Caco-2 (cell line): ENCODE data around the gene FAM181A. TPM values are rescaled to one million over a fixed set of nuclear protein-coding genes. Genes with fewer than 3 reads are reported as not detected.

Experiments used
- Bru-seq: library from RNA; stranded (reverse); fragments of 400-500 nt; gene quantifications from one replicate; lab custom pipeline; 2021; lab: Mats Ljungman, UMichigan
- BruChase-seq, 2 experiments: library from RNA; stranded (reverse); fragments of 400-500 nt; gene quantifications; one replicate each; lab custom pipeline; 2021; lab: Mats Ljungman, UMichigan
- BruUV-seq: library from RNA; stranded (reverse); fragments of 400-500 nt; replicated peaks from 2 replicates; lab custom pipeline; 2021; lab: Mats Ljungman, UMichigan
- CTCF ChIA-PET: fragments of 300-600 bp; sonication (Branson Sonifier 250); formaldehyde crosslinking; loops from one replicate; lab custom pipeline; 2022; ENCODE audit warnings: antibody characterized with exemption; lab: Charles Lee
- POLR2A ChIA-PET: fragments of 300-600 bp; sonication (Branson Sonifier 250); formaldehyde crosslinking; loops from one replicate; lab custom pipeline; 2022; ENCODE audit warnings: antibody characterized with exemption; lab: Charles Lee
- DNase-seq, 2 experiments: peaks; one replicate each; pipeline versions ENCODE4 v3.0.0 to v3.0.0-alpha.2; 2020 to 2022
- H3K27me3 ChIP-seq: replicated peaks from 2 replicates; pipeline ENCODE4 v1.6.0; 2011; ENCODE audit warnings: low read length; ENCODE audit not compliant: control insufficient read depth, insufficient read depth
- H3K36me3 ChIP-seq: 2 replicates; pipeline ENCODE4 v1.5.1; 2011; ENCODE audit warnings: low read length; ENCODE audit not compliant: control insufficient read depth, insufficient read depth
- H3K4me1 ChIP-seq: fragments of 250-450 bp; sonication (Bioruptor Pico); 2 replicates; pipeline ENCODE4 v1.5.1; 2020; ENCODE audit warnings: mild to moderate bottlenecking
- H3K4me3 ChIP-seq: 2 replicates; pipeline ENCODE4 v1.5.1; 2011; ENCODE audit warnings: low read depth, mild to moderate bottlenecking, control low read depth, low read length
- H3K9me3 ChIP-seq: fragments of 250-450 bp; sonication (Bioruptor Pico); 2 replicates; pipeline ENCODE4 v1.5.1; 2020; ENCODE audit warnings: mild to moderate bottlenecking, moderate library complexity
- H3K27ac Mint-ChIP-seq: one replicate; pipeline ENCODE4 v1.8.0; 2022; ENCODE audit warnings: mixed read lengths; ENCODE audit not compliant: unreplicated experiment
- H3K27me3 Mint-ChIP-seq: one replicate; pipeline ENCODE4 v1.8.0; 2022; ENCODE audit warnings: mixed read lengths; ENCODE audit not compliant: insufficient read depth, unreplicated experiment
- H3K36me3 Mint-ChIP-seq: one replicate; pipeline ENCODE4 v1.8.0; 2022; ENCODE audit warnings: mild to moderate bottlenecking, mixed read lengths; ENCODE audit not compliant: insufficient read depth, unreplicated experiment
- H3K4me1 Mint-ChIP-seq: one replicate; pipeline ENCODE4 v1.8.0; 2022; ENCODE audit warnings: low read depth, mixed read lengths; ENCODE audit not compliant: unreplicated experiment
- H3K4me3 Mint-ChIP-seq: one replicate; pipeline ENCODE4 v1.8.0; 2022; ENCODE audit warnings: mild to moderate bottlenecking, moderate library complexity, mixed read lengths; ENCODE audit not compliant: unreplicated experiment
- H3K9me3 Mint-ChIP-seq: one replicate; pipeline ENCODE4 v1.8.0; 2022; ENCODE audit warnings: mixed read lengths; ENCODE audit not compliant: unreplicated experiment
- CTCF ChIP-seq, 2 experiments: fragments of 200-600 bp in 1 of 2; IDR thresholded peaks; 1 replicate in 1 of 2; 2 replicates in 1 of 2; pipeline versions ENCODE4 v1.5.1 to v1.8.0; 2011 to 2022; ENCODE audit warnings: antibody characterized with exemption in 1 of 2, control low read depth in 1 of 2, inconsistent platforms in 1 of 2, low read depth in 1 of 2, low read length in 1 of 2, mild to moderate bottlenecking in 1 of 2, moderate library complexity in 1 of 2; ENCODE audit not compliant: insufficient read depth in 1 of 2, severe bottlenecking in 1 of 2, unreplicated experiment in 1 of 2
- intact Hi-C: fragments of 100-400 bp; cut with micrococcal nuclease; formaldehyde crosslinking; loops from one replicate; pipeline ENCODE4 v1.10.0; 2022; ENCODE audit not compliant: unreplicated experiment
- long read RNA-seq: library from polyadenylated mRNA; stranded (forward); transcript quantifications from one replicate; pipeline ENCODE4 v2.0.0, GENCODE V29; 2022
- total RNA-seq: library from RNA; stranded (reverse); gene quantifications from 2 replicates; pipeline ENCODE4 v1.2.3, GENCODE V29; 2022

The FAM181A gene
- total RNA-seq (not detected in 2 replicates), Bru-seq, nascent RNA (not detected), BruChase-seq, experiment 1, labeled RNA remaining after a 2-hour chase (not detected), BruChase-seq, experiment 2, labeled RNA remaining after a 6-hour chase (not detected)
- long read RNA-seq = 0 reads

- no peak within 1 kb of the TSS for H3K4me3 Mint-ChIP-seq
- H3K4me1 Mint-ChIP-seq = no peaks in the 10 kb centered on the region
- Histone ChIP-seq H3K36me3 (no peaks in the 10 kb centered on the region), H3K9me3 (no peaks in the 10 kb centered on the region), H3K27me3 (no peaks in the 10 kb centered on the region), H3K4me3 (no peak within 1 kb of the TSS), H3K4me1 (no peaks in the 10 kb centered on the region)
- no TSS peak for BruUV-seq
- POLR2A ChIA-PET = no interaction called here
- intact Hi-C loops = no loop called here
- no peaks in the 10 kb centered on the region for H3K36me3 Mint-ChIP-seq
- no peaks in the 10 kb centered on the region for H3K27me3 Mint-ChIP-seq
- TF ChIP-seq CTCF (IDR thresholded peaks at IDR 0.05; ENCODE audit: insufficient read depth in 1 of 2, low read depth in 1 of 2, low read length in 1 of 2, severe bottlenecking in 1 of 2, unreplicated experiment in 1 of 2) = no peak
- H3K9me3 Mint-ChIP-seq = no peaks in the 10 kb centered on the region
- no peak for DNase-seq
- H3K27ac Mint-ChIP-seq = no peak within 1 kb of the TSS
- CTCF ChIA-PET = interaction anchor here (0.7 kb wide), 1 partner anchor 24 kb away, joined by 3 read pairs; no protein-coding TSS in a partner anchor
These were observed at the start of gene FAM181A for GRCh38 chr14:93926873-93927799. TSS of gene FAM181A (plus strand) at chr14:93927344. CDS start at chr14:93928286, 942 bp downstream.

DNA sequence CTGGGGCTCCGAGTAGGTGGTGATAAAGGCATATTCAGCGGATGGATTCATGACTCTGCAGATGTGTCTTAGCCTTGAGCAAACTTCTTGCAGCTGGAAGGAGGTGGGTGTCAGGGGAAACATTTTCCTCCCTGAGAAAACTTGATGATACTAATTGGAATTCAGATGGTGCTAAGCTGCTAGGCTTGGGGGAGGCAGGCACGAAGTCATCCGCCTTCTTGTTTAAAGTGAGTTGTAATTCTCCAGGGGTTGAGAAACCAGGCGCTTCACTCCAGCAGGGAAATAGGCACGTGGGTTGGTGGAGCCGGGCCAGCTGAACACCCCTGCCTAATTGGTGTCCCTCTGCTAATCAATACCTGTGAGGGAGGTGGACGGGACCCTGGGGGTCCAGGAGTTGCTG lies 48.9 kb upstream of the FAM181A start:
- H3K4me1 ChIP-seq = no peaks in the 10 kb centered on the region
- POLR2A ChIA-PET = no interaction called here
- H3K27ac Mint-ChIP-seq = no peak overlapping the region

More for the DNA sequence above, 48.9 kb upstream of the FAM181A start:
- Mint-ChIP-seq H3K4me3 (no peak overlapping the region), H3K36me3 (peaks cover 4% of the 10 kb centered on the region), H3K27me3 (peaks cover 4% of the 10 kb centered on the region), H3K4me1 (no peaks in the 10 kb centered on the region), H3K9me3 (peaks cover 12% of the 10 kb centered on the region)
- CTCF ChIA-PET = no interaction called here
- no peak for DNase-seq
- Histone ChIP-seq H3K36me3 (no peaks in the 10 kb centered on the region), H3K27me3 (no peaks in the 10 kb centered on the region; the same call in 1 of the 2 replicates), H3K9me3 (no peaks in the 10 kb centered on the region), H3K4me3 (no peak overlapping the region)
- no peak for TF ChIP-seq CTCF (IDR thresholded peaks at IDR 0.05; ENCODE audit: insufficient read depth in 1 of 2, low read depth in 1 of 2, low read length in 1 of 2, severe bottlenecking in 1 of 2, unreplicated experiment in 1 of 2)
- intact Hi-C loops = no loop called here
- BruUV-seq = no TSS peak
